Posterior vena cava (tissue), 2 donors: ENCODE results near the gene RMND1. TPM values are rescaled to one million over a fixed set of nuclear protein-coding genes. Genes with fewer than 3 reads are reported as not detected.
"Not testable (repeated sequence)": the region's sequence is repeated elsewhere in the genome, so short reads cannot be mapped to it uniquely, and the experiment has no call there.

ENCODE experiments used
- DNase-seq: peaks from one replicate; pipeline ENCODE4 v3.0.0-alpha.2; 2020; ENCODE audit warnings: low spot score
- intact Hi-C, 2 donors: fragments of 100-400 bp; cut with DNase I; formaldehyde crosslinking; loops; one replicate each; pipeline versions ENCODE4 v1.14.1 to v1.14.2; 2022 to 2023
- total RNA-seq, 2 donors: library from RNA; stranded (reverse); fragmentation: NEBNext Ultra II Directional; extraction: Animal tissue kit (Norgen Biotek cat#: 25700); gene quantifications; one replicate each; pipeline ENCODE4 v1.2.1, GENCODE V29; 2021
- donor health status: DM: yes; HTN: yes; CAD: no.
- donor health status: DM: yes; HTN: yes; CAD: no.

Gene RMND1
- total RNA-seq, 2 donors from 2014 or later: 13.8 to 16.2 TPM

- intact Hi-C loops: no loop called here
These were observed 9.7 kb upstream of the RMND1 start for GRCh38 chr6:151461673-151462072.

GRCh38 chr6:151455751-151456398, 3.9 kb upstream of the RMND1 start:
- intact Hi-C loops, DNase-seq: not testable (repeated sequence)

More at GRCh38 chr6:151461673-151462072, 9.7 kb upstream of the RMND1 start:
- DNase-seq: no peak

GRCh38 chr6:151452750-151453427, 963 bp upstream of the RMND1 start:
- intact Hi-C loops: no loop called here

GRCh38 chr6:151451417-151451949, 443 bp downstream of the RMND1 start:
- intact Hi-C loops: loop anchor here in 1 of 2 donors (1.0 kb wide), 1 partner anchor 19 kb away; no protein-coding TSS in a partner anchor
- no peak for DNase-seq

More at GRCh38 chr6:151452750-151453427, 963 bp upstream of the RMND1 start:
- no peak for DNase-seq

- not testable (repeated sequence) for DNase-seq
- intact Hi-C loops: loop anchor here in 1 of 2 donors (1.0 kb wide), 1 partner anchor 19 kb away; no protein-coding TSS in a partner anchor
These were observed 998 bp downstream of the RMND1 start for GRCh38 chr6:151450928-151451327.

GRCh38 chr6:151448623-151449022, 3.3 kb downstream of the RMND1 start:
- intact Hi-C loops: no loop called here
- no peak for DNase-seq

- no peak for DNase-seq
- intact Hi-C loops: no loop called here
These were observed 4.7 kb downstream of the RMND1 start for GRCh38 chr6:151447237-151447636.

- no peak for DNase-seq
- intact Hi-C loops: no loop called here
These were observed 6.4 kb downstream of the RMND1 start for GRCh38 chr6:151445482-151445881.

- no peak for DNase-seq
- intact Hi-C loops: no loop called here
These were observed 7.9 kb downstream of the RMND1 start for GRCh38 chr6:151443911-151444621.

- intact Hi-C loops: no loop called here
- DNase-seq: no peak
These were observed 8.5 kb downstream of the RMND1 start for GRCh38 chr6:151443454-151443853.

GRCh38 chr6:151442371-151442770, 9.6 kb downstream of the RMND1 start:
- no peak for DNase-seq
- intact Hi-C loops: no loop called here

- DNase-seq: no peak
- intact Hi-C loops: no loop called here
These were observed 10.3 kb downstream of the RMND1 start for GRCh38 chr6:151441390-151442166.

GRCh38 chr6:151440930-151441329, 11.0 kb downstream of the RMND1 start:
- intact Hi-C loops: no loop called here
- no peak for DNase-seq

- intact Hi-C loops: no loop called here
- no peak for DNase-seq
These were observed 11.4 kb downstream of the RMND1 start for GRCh38 chr6:151440498-151440897.

- intact Hi-C loops: loop anchor here in 1 of 2 donors (5.0 kb wide), 1 partner anchor 40 kb away; no protein-coding TSS in a partner anchor
- DNase-seq: no peak
These were observed 14.5 kb downstream of the RMND1 start for GRCh38 chr6:151437401-151437800.

- intact Hi-C loops: loop anchor here in 1 of 2 donors (5.0 kb wide), 1 partner anchor 40 kb away; no protein-coding TSS in a partner anchor
- DNase-seq: no peak
These were observed 15.1 kb downstream of the RMND1 start for GRCh38 chr6:151436802-151437201.

GRCh38 chr6:151436300-151436699, 15.6 kb downstream of the RMND1 start:
- intact Hi-C loops: loop anchor here in 1 of 2 donors (5.0 kb wide), 1 partner anchor 41 kb away; no protein-coding TSS in a partner anchor
- DNase-seq: no peak

- DNase-seq: no peak
- intact Hi-C loops: no loop called here
These were observed 17.6 kb downstream of the RMND1 start for GRCh38 chr6:151434369-151434768.

- no peak for DNase-seq
- intact Hi-C loops: loop anchor here in 1 of 2 donors (1.0 kb wide), 1 partner anchor 19 kb away; no protein-coding TSS in a partner anchor
These were observed 19.3 kb downstream of the RMND1 start for GRCh38 chr6:151432651-151433050.
